AG09309 (cell line): Measurements from ENCODE around the gene MAGI1.

Experiments used
- DNase-seq: peaks from one replicate; pipeline ENCODE4 v3.0.0-alpha.2; 2010; ENCODE audit warnings: low read depth
- H3K4me3 ChIP-seq: 2 replicates; pipeline ENCODE4 v1.5.1; 2011; ENCODE audit warnings: mild to moderate bottlenecking, low read depth, low read length, moderate library complexity; ENCODE audit not compliant: control insufficient read depth
- TF ChIP-seq, protein P1 (sequence below): IDR thresholded peaks from 2 replicates; pipeline ENCODE4 v1.5.1; 2011; ENCODE audit warnings: mild to moderate bottlenecking, low read depth, low read length, inconsistent platforms; ENCODE audit not compliant: insufficient read depth, control insufficient read depth; ENCODE audit errors: missing control alignments

Gene MAGI1

DNA sequence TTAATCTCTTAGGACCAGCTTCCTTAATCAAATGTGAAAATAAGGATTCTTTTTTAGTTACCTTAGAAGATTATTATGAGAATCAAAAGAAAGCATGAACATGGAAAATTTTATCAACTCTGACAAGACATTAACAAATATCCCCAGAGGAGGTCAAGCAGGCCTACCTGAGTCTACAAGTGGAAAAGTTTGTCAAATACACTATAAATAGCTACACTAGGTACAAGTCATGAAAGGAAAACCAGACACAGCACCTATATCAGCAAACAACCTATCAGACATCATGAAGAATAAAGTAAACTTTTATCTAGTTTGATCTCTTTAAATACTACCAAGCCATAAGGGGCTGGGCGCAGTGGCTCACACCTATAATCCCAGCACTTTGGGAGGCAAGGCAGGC lies 126.1 kb downstream of the MAGI1 start:
- TF ChIP-seq, protein P1, sequence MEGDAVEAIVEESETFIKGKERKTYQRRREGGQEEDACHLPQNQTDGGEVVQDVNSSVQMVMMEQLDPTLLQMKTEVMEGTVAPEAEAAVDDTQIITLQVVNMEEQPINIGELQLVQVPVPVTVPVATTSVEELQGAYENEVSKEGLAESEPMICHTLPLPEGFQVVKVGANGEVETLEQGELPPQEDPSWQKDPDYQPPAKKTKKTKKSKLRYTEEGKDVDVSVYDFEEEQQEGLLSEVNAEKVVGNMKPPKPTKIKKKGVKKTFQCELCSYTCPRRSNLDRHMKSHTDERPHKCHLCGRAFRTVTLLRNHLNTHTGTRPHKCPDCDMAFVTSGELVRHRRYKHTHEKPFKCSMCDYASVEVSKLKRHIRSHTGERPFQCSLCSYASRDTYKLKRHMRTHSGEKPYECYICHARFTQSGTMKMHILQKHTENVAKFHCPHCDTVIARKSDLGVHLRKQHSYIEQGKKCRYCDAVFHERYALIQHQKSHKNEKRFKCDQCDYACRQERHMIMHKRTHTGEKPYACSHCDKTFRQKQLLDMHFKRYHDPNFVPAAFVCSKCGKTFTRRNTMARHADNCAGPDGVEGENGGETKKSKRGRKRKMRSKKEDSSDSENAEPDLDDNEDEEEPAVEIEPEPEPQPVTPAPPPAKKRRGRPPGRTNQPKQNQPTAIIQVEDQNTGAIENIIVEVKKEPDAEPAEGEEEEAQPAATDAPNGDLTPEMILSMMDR, result no peak
- H3K4me3 ChIP-seq, result no peak overlapping the region
- no peak for DNase-seq

- DNase-seq, result no peak
- no peak overlapping the region for H3K4me3 ChIP-seq
- TF ChIP-seq, protein P1, result no peak
These were observed 130.1 kb downstream of the MAGI1 start for GRCh38 chr3:65908588-65908987.

DNA sequence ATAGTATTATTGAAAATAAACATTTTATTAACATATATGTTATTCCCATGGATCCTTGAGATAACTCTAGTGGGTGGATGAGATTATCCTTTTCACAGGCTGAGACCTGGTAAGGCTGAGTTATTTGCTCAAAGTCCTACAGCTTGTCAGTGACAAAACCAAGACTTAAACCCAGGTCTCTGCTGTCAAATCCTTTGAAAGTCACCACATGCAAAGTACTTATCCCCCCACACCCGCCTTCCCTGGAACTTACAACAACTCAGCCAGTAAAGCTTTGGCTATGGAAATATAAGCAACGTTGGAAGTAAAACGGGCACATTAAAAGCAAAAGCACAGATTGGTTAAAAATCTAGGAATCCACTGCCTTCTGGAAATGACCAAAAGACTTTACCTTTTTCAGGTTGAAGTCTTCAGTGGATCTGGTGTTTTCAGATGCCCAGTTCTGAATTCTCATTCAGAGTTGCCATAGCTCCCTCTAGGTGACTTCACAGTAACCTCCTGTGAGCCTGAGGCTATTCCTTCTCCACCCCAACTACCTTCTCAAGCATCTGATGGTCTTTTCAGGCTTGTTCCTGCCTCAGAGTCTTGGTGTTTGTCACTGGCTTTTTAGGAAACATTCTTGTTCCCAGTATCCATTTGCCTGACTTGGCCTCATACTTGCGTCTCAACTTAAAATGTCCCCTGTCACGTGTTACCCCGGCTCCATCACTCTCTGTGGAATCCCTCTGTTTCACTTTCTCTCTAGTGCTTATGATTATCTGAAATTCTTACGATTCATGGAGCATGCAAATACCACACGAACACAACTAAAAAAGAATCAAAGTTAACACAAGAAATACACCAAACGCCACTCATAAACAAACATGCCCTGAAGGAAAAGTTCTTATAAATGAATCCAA lies 131.2 kb downstream of the MAGI1 start:
- DNase-seq, result no peak
- no peak overlapping the region for H3K4me3 ChIP-seq
- TF ChIP-seq, protein P1, result no peak

DNA sequence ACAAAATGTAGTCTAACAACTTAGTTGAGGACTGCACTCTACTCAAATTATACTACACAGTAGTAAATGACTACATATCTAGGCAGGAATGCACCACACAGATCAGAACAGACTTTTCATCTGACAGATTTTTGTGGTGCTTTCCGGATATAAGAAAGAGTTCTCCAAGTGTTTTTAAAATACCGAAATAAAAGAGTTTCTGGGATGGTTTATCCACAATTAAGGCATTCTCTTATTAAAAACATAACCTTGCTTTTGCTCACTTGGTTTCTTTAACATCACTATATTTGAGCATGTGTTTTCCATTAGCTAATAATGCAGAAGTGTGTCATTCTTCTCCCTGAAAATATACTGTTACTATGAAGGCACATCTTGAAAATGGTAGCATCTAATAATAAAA lies 132.9 kb downstream of the MAGI1 start:
- TF ChIP-seq, protein P1, result no peak
- no peak overlapping the region for H3K4me3 ChIP-seq
- no peak for DNase-seq

DNA sequence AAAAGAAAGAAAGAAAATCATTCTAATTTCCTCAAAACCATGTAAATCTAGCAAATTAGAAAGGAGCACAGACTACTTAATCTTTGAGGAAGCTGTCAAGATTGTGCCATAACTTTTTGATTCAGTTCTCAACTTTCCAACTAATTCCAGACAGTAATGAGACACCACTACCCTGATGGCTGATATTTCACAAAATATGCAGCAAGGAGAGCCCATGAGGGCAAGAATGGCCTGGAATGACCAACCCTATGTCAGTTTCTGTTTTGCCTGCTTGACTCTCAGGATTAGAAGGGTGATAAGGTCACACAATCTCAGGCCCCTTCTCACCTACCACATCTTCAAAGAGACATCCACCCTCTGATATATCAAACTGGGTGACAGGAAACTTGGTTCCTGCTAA lies 134.7 kb downstream of the MAGI1 start:
- no peak overlapping the region for H3K4me3 ChIP-seq
- TF ChIP-seq, protein P1, result no peak
- no peak for DNase-seq

- TF ChIP-seq, protein P1, result no peak
- no peak overlapping the region for H3K4me3 ChIP-seq
These were observed 136.4 kb downstream of the MAGI1 start for GRCh38 chr3:65902304-65902793.

GRCh38 chr3:65901226-65901625 lies 137.5 kb downstream of the MAGI1 start:
- H3K4me3 ChIP-seq, result no peak overlapping the region
- DNase-seq, result no peak
- TF ChIP-seq, protein P1, result no peak

More at GRCh38 chr3:65902304-65902793, 136.4 kb downstream of the MAGI1 start:
- DNase-seq, result no peak
